Measurements from ENCODE around the gene INKA1.
"Not testable (repeated sequence)": the region's sequence is repeated elsewhere in the genome, so short reads cannot be mapped to it uniquely, and the experiment has no call there.

The INKA1 gene

DNA sequence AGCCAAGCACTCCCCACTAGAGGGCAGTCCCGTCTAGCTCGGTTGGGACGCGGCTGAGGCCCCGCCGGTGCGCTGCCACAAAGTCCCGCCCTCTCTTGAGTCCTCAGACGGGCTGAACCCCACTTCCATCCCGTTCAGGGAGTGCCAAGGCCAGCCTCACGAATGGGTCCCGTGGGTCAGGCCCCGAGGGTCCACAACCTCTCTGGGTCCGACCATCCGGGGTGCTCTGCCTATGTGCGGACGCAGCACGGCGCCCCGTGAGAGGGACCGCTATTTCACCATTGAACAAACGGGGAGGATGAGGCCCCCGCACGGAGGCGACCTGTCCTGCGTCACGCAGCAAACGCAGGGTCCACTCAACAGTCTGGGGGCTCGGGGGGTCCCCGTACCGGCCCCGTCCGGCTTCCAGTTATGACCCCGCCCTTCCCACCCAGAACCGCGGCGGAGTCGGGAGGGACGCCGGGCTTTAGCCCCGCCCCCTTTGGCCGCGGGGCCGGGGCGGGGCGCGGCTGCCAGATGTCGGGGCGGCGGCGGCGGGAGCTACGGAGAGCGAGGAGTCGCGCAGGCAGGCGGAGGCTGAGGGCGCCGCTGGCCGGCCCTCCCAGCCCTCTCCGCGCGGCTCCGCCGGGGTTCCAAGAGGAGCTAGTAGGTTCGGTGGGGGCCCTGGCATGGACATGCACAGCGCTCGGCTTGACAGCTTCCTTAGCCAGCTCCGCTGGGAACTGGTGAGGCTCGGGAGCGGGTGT lies at the start of gene INKA1:
INKA1 (plus strand) TSS at position 543 of the 746 bp plus-strand sequence; CDS start at position 675, 132 bp downstream.
- peak within 1 kb of the TSS; percentile 34 to 97 (median 89) for H3K27ac ChIP-seq
- peak within 1 kb of the TSS; percentile 55 to 92 (median 84) for H3K4me3 ChIP-seq

DNA sequence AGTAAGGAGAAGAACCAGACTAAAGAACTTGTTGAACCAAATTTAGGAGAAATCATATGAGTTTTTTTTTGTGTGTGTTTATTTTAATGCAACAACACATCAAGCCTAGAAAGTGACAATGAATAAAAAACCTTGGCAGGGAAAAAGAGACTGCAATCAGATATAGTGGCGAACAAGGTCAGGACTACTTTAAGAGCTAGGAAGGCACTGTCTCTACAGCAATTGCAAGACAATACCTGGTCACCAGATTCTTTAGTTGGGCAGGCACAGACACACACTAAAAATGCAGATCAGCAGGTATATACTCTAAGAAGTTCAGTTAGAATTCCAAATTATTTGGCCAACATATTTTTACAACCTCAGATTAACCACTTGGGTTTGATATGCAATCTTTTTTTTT lies 48.5 kb upstream of the INKA1 start:
- Histone ChIP-seq H3K4me3 (no peak overlapping the region), H3K27ac (no peak overlapping the region)

- Histone ChIP-seq H3K27ac (no peak overlapping the region), H3K4me3 (no peak overlapping the region)
Observed at GRCh38 chr3:49756036-49756435, 47.0 kb upstream of the INKA1 start.

GRCh38 chr3:49757197-49757596 lies 45.9 kb upstream of the INKA1 start:
- Histone ChIP-seq H3K27ac (no peak overlapping the region), H3K4me3 (no peak overlapping the region)

DNA sequence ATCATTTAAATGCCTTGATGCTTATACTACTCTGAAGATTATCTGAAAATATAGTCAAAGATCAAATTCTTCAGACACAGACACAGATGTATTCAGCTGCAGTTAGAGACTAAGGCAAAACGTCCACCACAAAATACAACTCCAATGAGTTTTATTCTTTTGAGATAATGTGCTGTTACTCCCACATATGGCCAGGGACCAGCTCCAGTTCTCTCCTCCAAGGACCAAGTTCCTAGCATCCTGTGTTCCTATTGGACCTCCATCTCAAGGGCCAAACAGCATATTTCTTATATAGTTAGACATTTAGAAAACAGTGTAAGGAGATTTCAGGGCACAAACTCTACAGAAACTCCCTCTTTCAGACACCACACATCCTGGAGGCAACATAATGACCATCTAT lies 43.8 kb upstream of the INKA1 start:
- no peak overlapping the region for H3K27ac ChIP-seq

DNA sequence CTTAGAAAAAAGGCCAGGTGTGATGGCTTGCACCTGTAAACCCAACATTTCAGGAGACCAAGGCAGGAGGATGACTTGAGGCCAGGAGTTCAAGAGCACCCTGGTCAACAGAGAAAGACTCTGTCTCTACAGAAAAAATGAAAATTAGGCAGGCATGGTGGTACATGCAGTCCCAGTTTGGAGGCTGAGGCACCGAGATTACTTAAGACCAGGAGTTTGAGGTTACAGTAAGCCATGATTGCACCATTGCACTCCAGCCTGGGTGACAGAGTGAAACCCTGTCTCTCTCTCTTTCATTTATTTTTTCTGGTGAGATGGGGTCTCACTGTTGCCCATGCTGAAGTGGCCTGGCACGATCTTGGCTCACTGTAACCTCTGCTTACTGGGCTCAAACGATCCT lies 41.4 kb upstream of the INKA1 start:
- Histone ChIP-seq H3K4me3 (no peak overlapping the region), H3K27ac (no peak overlapping the region)

More for the DNA sequence above, 43.8 kb upstream of the INKA1 start:
- H3K4me3 ChIP-seq, result no peak overlapping the region

GRCh38 chr3:49763981-49764380 lies 39.1 kb upstream of the INKA1 start:
- Histone ChIP-seq H3K4me3 (no peak overlapping the region), H3K27ac (no peak overlapping the region)

- H3K27ac ChIP-seq, result peak overlapping the region in 1 of 21 experiments; percentile 0
- H3K4me3 ChIP-seq, result no peak overlapping the region
Observed at GRCh38 chr3:49769286-49769915, 33.7 kb upstream of the INKA1 start.

DNA sequence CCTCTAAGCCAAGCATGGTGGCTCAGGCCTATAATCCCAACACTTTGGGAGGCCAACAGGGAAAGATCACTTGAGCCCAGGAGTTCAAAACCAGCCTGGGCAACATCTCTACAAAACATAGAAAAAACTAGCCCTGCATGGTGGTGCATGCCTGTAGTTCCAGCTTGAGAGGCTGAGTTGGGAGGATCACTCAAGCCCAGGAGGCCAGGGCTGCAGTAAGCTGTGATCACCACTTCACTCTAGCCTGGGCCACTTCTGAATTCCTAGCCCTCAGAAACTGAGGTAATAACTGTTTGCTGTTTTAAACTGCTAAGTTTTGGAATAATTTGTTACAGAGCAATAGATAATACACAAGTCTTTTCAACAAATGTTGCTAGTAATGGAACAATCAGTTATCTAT lies 33.1 kb upstream of the INKA1 start:
- Histone ChIP-seq H3K4me3 (no peak overlapping the region), H3K27ac (no peak overlapping the region)

DNA sequence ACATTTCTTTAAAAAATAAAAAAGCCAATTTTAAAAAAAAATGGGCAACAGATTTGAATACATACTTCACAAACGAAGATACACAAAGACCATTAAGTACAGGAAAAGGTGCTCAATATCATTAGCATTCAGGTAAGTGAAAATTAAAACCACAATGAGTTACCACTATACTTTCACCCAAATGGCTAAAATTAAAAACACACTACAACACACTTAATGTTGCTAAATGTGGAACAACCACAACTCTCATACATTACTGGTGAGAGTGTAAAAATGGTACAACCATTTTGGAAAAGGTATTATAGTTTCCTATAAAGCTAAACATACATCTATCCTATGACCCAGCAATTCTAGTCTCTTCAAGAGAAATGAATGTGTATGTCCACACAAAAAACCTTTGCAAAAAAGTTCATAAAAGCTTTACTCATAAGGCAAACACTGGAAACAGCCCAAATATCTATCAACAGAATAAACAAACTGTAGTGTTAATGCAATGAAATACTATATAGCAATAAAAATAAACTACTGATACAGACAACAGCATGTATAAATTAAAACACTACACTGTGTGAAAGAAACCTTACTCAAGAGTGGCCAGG lies 31.6 kb upstream of the INKA1 start:
- Histone ChIP-seq H3K27ac (no peak overlapping the region), H3K4me3 (no peak overlapping the region)

DNA sequence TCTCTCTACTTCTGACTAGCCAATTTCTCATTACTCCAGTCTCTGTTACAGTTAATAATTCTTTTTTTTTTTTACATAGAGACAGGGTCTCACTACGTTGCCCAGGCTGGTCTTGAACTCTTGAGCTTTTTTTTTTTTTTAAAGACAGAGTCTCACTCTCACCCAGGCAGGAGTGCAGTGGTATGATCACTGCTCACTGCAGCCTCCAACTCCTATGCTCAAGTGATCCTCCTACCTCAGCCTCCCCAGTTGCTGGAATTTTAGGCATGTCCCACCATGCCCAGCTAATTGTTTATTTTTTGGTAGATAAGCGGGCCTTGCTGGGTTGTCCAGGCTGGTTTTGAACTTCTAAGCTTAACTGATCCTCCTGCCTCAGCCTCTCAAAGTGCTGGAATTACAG lies 30.4 kb upstream of the INKA1 start:
- H3K4me3 ChIP-seq, result no peak overlapping the region
- H3K27ac ChIP-seq, result no peak overlapping the region

DNA sequence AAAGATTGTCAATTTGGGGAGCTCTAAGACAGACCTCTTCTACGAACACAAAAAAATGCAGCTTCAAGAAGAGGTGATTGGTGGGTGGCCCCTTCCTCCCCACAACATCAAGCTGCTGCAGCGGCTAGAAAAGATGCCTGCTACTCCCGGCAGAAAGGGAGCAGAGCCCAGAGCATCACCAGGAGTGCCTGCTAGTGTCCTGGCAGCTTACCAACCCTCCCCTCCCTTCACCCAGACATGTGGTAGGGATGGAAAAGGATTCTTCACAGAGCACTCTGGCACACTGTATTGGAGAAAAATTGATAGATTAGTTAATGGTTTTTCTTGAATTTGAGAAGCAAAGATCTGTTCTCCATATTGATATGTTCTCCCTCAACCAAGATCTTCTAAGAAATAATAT lies 27.5 kb upstream of the INKA1 start:
- no peak overlapping the region for H3K4me3 ChIP-seq
- no peak overlapping the region for H3K27ac ChIP-seq

DNA sequence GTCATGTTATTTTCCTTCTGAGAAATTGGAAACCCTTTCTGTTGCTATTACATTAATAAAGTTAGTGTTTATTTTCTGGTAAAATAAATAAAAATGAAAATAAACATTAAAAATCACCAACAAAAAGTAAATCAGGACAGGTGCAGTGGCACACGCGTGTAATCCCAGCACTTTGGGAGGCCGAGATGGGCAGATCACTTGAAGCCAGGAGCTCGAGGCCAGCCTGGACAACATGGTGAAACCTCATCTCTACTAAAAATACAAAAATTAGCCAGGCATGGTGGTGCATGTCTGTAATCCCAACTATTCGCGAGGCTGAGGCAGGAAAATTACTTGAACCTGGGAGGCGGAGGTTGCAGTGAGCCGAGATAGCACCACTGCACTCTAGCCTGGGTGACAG lies 27.0 kb upstream of the INKA1 start:
- H3K4me3 ChIP-seq, H3K27ac ChIP-seq: not testable (repeated sequence)

DNA sequence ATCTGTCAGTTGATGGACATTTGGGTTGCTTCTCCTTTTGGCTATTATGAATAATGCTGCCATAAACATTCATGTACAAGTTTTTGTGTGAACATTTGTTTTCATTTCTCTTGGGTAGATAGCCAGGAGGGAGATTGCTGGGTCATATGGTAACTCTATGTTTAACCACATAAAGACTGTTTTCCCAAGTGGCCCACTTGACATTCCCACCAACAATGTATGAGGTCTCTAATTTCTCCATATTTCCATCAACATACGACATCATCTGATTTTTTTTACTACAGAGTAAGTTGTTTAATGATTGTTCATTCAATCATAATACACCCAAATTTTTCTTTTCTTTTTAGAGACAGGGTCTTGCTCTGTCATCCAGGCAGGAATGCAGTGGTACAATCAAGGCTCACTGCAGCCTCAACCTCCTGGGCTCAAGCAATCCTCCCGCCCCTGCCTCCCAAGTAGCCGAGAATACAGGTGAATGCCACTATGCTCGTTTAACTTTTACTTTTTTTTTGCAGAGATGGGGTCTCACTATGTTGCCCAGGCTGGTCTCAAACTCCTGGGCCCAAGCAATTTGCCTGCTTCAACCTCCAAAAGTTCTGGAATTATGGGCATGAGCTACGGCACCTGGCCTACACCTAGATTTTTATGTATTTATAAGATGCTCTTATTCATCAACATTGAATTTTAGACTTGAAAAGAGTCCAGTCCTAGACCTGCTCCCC lies 23.5 kb upstream of the INKA1 start:
- Histone ChIP-seq H3K4me3 (no peak overlapping the region), H3K27ac (peak overlapping the region in 1 of 21 experiments; percentile 31)

GRCh38 chr3:49780080-49780974 lies 22.7 kb upstream of the INKA1 start:
- peak overlapping the region in 1 of 21 experiments; percentile 31 for H3K27ac ChIP-seq
- no peak overlapping the region for H3K4me3 ChIP-seq

DNA sequence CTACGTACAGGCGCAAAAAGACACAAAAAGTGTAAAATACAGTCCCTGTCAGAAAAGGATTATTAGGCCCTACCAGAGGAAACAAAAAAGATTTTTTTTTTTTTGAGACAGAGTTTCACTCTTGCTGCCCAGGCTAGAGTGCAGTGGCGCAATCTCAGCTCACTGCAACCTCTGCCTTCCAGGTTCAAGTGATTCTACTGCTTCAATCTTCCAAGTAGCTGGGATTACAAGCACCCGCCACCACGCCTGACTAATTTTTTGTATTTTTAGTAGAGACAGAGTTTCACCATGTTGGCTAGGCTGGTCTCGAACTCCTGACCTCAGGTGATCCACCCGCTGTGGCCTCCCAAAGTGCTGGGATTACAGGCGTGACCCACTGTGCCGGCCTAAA lies 22.1 kb upstream of the INKA1 start:
- H3K4me3 ChIP-seq, result not testable (repeated sequence)

DNA sequence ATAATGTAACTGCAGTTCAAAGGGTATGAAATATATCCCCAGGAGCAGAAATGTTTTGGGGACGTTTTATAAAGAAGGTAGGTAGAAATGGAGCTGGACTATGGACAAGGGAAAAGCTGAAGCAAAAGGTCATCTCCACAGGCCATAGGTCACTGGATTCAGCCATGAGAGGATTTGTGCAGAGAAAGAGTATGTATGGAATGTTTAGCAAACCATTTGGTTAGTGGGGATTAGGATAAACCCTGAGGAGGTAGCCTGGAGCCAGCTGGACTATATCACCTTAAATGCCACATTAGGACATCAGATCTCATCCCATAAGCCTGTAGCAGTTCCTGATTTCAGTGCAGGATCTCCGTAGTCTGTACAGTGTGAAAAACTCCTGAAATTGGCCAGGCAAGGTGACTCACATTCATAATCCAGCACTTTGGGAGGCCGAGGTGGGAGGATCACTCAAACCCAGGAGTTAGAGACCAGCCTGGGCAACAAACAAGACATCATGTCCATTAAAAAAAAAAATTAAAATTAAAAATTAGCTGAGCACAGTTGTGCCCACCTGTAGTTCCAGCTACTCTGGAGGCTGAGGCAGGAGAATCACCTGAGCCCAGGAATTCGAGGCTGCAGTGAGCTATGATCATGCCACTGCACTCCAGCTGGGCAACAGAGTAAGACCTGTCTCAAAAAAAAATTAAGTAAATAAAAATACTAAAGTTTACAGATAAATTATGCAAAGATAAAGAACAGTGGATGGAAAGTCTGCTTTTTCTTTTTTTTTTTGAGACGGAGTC lies 21.5 kb upstream of the INKA1 start:
- no peak overlapping the region for H3K4me3 ChIP-seq
- no peak overlapping the region for H3K27ac ChIP-seq

More for the DNA sequence above, 22.1 kb upstream of the INKA1 start:
- not testable (repeated sequence) for H3K27ac ChIP-seq

DNA sequence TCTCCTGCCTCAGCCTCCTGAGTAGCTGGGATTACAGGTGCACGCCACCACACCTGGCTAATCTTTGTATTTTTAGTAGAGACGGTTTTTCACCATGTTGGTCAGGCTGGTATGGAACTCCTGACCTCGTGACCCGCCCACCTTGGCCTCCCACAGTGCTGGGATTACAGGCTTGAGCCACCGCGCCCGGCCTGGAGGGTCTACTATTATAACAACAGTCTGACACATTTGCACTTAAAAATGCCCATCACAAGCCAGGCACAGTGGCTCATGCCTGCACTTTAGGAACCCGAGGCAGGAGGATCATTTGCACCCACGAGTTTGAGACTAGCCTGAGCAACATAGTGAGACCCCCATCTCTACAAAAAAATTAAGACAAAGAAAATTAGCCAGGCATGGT lies 20.8 kb upstream of the INKA1 start:
- H3K27ac ChIP-seq, H3K4me3 ChIP-seq: not testable (repeated sequence)

Measured in skin epidermis (tissue), 12 donors.